Measurements from ENCODE around the gene TMEM11. TPM values are rescaled to one million over a fixed set of nuclear protein-coding genes. Genes with fewer than 3 reads are reported as not detected.

Gene TMEM11
- total RNA-seq, 4 donors from 2014 or later = 70.6 to 131 (median 90.9) TPM

DNA sequence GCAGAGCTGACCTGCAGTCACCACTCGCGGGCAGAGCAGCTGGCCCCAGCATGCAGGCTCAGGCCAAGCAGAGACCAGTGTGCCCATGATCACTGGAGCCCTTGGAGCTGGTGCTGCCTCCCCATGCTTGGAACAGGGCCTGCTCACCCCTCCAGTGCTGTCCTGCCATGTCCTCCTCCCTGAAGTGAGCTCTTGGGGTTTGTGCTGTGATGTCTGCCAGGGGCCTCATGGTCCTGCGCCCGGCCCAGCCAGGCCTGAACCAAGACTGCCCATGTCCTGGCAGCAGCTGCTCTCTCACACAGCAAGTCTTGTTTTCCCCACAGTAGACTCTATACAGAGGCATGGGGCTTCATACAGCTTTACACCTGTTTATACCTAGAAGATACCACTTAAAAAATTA is 24.6 kb downstream of the TMEM11 start:
- Histone ChIP-seq H3K9me3 (no peaks in the 10 kb centered on the region), H3K4me1 (peaks cover 39 to 69% of the 10 kb centered on the region in 2 donors), H3K27ac (peak overlapping the region; percentile 44 to 98 (median 70)), H3K27me3 (no peaks in the 10 kb centered on the region), H3K4me3 (no peak overlapping the region), H3K36me3 (peaks cover 0 to 18% of the 10 kb centered on the region in 2 donors)
- ATAC-seq (no peak), DNase-seq (no peak)
- TF ChIP-seq POLR2A (IDR thresholded peaks at IDR 0.05) = no peak
- TF ChIP-seq, protein P1, sequence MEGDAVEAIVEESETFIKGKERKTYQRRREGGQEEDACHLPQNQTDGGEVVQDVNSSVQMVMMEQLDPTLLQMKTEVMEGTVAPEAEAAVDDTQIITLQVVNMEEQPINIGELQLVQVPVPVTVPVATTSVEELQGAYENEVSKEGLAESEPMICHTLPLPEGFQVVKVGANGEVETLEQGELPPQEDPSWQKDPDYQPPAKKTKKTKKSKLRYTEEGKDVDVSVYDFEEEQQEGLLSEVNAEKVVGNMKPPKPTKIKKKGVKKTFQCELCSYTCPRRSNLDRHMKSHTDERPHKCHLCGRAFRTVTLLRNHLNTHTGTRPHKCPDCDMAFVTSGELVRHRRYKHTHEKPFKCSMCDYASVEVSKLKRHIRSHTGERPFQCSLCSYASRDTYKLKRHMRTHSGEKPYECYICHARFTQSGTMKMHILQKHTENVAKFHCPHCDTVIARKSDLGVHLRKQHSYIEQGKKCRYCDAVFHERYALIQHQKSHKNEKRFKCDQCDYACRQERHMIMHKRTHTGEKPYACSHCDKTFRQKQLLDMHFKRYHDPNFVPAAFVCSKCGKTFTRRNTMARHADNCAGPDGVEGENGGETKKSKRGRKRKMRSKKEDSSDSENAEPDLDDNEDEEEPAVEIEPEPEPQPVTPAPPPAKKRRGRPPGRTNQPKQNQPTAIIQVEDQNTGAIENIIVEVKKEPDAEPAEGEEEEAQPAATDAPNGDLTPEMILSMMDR (IDR thresholded peaks at IDR 0.05 in 4 of 5, conservative IDR thresholded peaks at IDR 0.05 in 1 of 5) = no peak
- intact Hi-C loops (cut with DNase I; ENCODE audit: low total_unique reads) = no loop called here
- in situ Hi-C loops (cut with MboI; ENCODE audit: low sequenced_read_pairs in 4 of 4) = no loop called here

DNA sequence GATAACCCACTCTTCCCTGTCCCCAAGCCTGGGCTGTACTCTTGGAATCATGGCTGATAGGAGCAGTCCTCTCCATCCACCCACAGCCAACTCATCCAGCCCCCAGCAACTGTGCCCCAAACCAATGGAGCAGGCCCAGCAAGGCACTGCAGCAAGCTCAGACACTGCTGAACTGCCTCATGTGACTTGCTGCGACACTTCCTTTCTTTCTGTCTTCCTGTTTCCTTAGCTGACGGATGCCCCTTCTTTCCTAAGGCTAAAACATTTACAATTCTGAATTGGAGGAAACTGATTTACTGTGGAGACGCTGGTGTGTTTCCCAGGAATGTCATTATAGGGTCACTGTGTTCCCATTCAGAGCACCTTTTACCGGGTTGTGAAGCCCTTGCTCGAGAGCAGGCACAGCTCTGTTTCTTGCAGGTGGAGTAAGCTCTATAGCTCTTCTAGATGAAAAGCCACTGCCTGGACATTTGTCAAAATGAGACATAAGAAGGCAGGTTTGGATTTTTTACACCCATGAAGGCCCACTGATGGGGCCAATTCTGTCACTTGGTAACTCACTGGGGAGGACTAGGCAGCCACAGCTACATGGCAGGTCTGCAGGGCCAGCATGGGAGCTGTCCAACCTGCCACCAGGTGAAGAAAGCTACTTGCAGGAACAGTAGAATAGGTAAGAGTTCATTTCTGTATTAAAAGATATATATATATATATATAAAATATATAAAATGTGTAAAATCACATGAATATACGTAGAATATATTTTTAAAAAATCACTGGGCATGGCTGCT is 27.4 kb downstream of the TMEM11 start:
- Histone ChIP-seq H3K27ac (peak overlapping the region; percentile 5 to 94 (median 44)), H3K27me3 (no peaks in the 10 kb centered on the region), H3K4me1 (peaks cover 40 to 64% of the 10 kb centered on the region in 2 donors), H3K36me3 (peaks cover 0 to 26% of the 10 kb centered on the region in 2 donors), H3K9me3 (no peaks in the 10 kb centered on the region), H3K4me3 (no peak overlapping the region)
- DNase-seq (no peak), ATAC-seq (no peak)
- in situ Hi-C loops (cut with MboI; ENCODE audit: low sequenced_read_pairs in 4 of 4) (no loop called here), intact Hi-C loops (cut with DNase I; ENCODE audit: low total_unique reads) (no loop called here)
- TF ChIP-seq POLR2A (IDR thresholded peaks at IDR 0.05) = no peak
- TF ChIP-seq, protein P1 (IDR thresholded peaks at IDR 0.05 in 4 of 5, conservative IDR thresholded peaks at IDR 0.05 in 1 of 5) = no peak

- in situ Hi-C loops (cut with MboI; ENCODE audit: low sequenced_read_pairs in 4 of 4) (no loop called here), intact Hi-C loops (cut with DNase I; ENCODE audit: low total_unique reads) (no loop called here)
- TF ChIP-seq, protein P1 (IDR thresholded peaks at IDR 0.05 in 4 of 5, conservative IDR thresholded peaks at IDR 0.05 in 1 of 5) = no peak
- no peak for TF ChIP-seq POLR2A (IDR thresholded peaks at IDR 0.05)
- H3K9me3 ChIP-seq = no peaks in the 10 kb centered on the region
- no peak for DNase-seq
- peaks cover 40 to 50% of the 10 kb centered on the region in 2 donors for H3K4me1 ChIP-seq
- no peak overlapping the region for H3K4me3 ChIP-seq
- peak overlapping the region in 3 of 4 donors; percentile 4 to 94 (median 65) for H3K27ac ChIP-seq
- H3K27me3 ChIP-seq = no peaks in the 10 kb centered on the region
- ATAC-seq = peak; percentile 42 to 44
- peaks cover 0 to 26% of the 10 kb centered on the region in 2 donors for H3K36me3 ChIP-seq
Observed at GRCh38 chr17:21185061-21185460, 28.9 kb downstream of the TMEM11 start.

DNA sequence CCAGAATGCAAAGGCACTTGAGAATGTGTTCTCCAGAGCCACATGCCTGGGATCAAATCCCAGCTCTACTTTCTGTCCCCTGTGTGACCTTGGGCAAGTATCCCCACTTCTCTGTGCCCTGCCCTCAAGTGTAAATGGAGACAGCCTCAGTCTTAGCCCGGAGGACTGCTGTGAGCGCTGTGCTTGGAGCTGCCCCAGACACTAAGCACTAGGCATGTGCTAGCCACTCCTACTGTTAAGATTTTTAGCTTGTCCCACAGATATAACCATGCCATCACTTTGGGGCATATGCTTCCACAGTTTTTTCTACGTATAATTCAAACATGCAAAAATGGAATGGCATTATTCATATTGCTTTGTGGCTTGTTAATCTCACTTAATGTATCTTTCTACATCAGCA is 29.4 kb downstream of the TMEM11 start:
- TF ChIP-seq, protein P1 (IDR thresholded peaks at IDR 0.05 in 4 of 5, conservative IDR thresholded peaks at IDR 0.05 in 1 of 5) = no peak
- TF ChIP-seq POLR2A (IDR thresholded peaks at IDR 0.05) = no peak
- Histone ChIP-seq H3K9me3 (no peaks in the 10 kb centered on the region), H3K27me3 (no peaks in the 10 kb centered on the region), H3K27ac (peak overlapping the region in 3 of 4 donors; percentile 4 to 94 (median 65)), H3K4me1 (peaks cover 37 to 46% of the 10 kb centered on the region in 2 donors), H3K4me3 (no peak overlapping the region), H3K36me3 (peaks cover 0 to 26% of the 10 kb centered on the region in 2 donors)
- in situ Hi-C loops (cut with MboI; ENCODE audit: low sequenced_read_pairs in 4 of 4) (no loop called here), intact Hi-C loops (cut with DNase I; ENCODE audit: low total_unique reads) (no loop called here)
- ATAC-seq (peak in 1 of 2 donors; percentile 33), DNase-seq (no peak)
